HG03354 (cell line): Measurements from ENCODE around the gene PTCD1.

Source experiments
- ATAC-seq: cut with Tn5 transposase; IDR thresholded peaks from one replicate; pipeline ENCODE4 v1.9.1; 2021; ENCODE audit warnings: mild to moderate bottlenecking; ENCODE audit not compliant: unreplicated experiment, poor library complexity, severe bottlenecking

The PTCD1 gene

DNA sequence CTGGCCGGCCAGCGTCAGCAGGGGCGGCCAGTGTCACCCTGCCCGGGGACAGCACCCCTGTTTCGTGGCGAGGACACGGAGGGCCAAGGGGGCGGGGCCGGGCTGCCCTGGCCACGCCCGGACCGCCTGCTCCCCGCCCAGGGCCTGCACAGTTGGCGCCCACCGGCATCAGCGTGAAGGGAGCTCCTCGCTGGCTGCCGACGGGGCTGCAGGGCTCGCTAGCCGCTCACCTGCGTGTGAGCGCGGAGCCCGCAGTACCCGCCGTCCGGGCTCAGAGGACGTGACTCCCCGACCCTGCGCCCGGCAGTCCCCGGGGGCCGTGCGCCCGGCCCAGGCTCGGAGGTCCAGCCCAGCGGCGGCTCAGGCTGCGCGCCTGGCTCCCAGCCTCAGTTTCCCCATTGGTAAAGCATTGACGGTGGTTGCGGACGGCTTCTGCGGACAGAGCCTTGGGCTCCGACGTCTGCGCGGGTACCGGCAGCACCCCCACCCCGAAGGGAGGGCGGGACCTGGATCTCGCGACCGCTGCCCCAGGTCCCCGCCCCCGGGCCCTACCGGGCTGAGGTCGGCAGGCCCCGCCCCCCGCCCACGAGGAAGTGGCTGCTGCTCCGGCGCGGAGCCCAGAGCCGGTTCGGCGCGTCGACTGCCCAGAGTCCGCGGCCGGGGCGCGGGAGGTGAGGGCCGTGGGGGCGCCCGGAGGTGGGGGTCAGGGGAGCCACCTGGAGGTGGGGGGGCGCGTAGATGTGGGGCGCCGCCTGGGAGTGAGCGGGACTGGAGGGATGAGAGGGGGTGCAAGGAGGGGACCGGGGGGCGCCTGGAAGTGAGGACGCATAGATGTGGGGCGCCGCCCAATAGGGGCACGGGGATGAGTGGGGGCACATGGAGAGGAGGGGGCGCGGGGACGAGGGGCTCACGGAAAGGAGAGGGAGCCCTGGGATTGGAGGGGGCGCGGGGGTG lies 64.2 kb downstream of the PTCD1 start, which contains the start of gene ARPC1B:
ARPC1B (plus strand) TSS at position 620 of the 954 bp plus-strand sequence. CDS start 10,985 bp downstream, outside the sequence.
- peak; percentile 68 for ATAC-seq

DNA sequence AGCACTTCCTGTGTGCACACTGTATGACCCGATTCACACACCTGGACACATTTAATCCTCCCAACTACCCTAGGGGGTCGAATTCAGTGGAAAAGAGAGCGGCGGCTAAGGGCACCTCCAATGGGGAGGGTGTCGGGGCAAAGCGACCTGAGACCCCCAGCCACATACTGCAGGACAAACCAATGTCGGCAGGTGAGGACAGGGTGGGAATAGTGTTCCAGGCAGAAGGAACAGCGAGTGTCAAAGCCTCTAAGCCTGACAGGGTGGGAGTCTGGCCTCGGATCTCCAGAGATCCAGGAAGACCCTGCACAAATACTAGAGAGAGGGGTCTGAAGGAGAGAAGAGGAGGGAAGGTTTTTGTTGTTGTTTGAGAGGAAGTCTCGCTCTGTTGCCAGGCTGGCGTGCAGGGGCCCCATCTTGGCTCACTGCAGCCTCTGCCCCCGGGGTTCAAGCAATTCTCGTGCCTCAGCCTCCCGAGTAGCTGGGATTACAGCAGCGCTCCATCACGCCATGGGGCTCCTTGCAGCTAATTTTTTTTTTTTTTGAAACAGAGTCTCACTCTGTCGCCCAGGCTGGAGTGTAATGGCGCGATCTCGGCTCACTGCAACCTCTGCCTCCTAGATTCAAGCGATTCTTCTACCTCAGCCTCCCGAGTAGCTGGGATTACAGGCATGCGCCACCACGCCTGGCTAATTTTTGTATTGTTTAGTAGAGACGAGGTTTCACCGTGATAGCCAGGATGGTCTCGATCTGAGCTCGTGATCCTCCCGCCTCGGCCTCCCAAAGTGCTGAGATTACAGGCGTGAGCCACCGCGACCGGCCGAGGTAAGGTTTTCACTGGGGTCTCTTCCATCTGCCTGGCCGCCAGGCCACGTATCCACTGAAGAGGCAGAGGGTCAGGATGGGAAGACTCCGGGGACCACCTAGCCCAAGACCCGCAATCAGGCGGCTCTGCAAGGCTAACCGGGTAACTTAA lies 65.2 kb downstream of the PTCD1 start:
- no peak for ATAC-seq

DNA sequence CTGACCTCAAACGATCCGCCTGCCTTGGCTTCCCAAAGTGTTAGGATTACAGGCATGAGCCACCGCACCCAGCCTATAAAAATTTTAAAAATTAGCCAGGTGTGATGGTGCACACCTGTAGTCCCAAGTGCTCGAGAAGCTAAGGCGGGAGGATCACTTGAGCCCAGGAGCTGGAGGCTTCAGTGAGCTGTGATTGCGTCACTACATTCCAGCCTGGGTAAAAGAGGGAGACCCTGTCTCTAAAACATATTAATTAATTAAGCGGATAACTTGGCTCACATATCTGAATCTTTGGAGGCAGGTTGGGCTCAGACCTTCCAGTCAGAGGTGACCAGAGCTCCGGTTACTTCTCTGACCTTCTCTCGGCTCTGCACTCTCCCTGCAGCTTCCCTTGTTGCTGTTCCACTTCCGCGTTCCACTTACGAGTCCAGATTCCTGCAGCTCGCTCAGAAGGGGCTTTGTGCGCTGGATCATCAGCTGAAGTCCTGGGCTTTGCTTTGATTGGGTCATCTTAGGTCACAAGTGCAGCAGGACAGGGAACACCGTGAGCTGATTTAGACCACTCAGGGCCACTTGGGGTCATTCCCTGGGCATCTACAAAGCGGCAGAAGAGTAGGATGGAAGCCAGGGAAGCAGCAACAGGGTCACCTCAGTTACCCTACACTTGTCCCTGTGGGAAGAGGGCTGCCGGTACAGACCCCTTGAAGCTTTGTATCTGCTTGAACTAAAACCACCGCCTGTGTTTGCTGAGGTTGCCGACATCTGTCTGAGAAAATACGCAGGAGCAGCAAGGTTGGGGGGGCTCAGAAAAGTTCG lies 66.1 kb downstream of the PTCD1 start:
- ATAC-seq, result no peak

DNA sequence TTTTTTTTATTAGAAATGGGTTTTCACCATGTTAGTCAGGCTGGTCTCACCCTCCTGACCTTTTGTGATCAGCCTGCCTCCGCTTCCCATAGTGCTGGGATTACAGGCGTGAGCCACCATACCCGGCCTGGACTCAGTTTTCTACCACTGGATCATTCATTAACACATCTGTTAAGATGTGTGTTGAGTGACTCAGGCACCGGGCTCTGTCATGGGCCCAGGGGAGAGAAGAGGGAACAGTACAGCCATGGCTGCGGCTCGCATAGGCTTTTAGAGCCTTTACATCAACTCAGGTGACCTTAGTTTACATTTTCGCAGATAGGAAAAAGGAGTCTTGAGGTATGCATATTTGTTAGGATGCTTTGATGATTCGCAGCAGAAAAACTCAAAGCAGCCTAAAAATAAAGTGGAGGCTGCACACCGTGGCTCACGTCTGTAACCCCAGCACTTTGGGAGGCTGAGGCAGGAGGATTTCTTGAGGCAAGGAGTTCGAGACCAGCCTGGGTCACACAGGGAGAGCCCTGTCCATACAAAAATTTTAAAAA lies 67.2 kb downstream of the PTCD1 start:
- no peak for ATAC-seq

DNA sequence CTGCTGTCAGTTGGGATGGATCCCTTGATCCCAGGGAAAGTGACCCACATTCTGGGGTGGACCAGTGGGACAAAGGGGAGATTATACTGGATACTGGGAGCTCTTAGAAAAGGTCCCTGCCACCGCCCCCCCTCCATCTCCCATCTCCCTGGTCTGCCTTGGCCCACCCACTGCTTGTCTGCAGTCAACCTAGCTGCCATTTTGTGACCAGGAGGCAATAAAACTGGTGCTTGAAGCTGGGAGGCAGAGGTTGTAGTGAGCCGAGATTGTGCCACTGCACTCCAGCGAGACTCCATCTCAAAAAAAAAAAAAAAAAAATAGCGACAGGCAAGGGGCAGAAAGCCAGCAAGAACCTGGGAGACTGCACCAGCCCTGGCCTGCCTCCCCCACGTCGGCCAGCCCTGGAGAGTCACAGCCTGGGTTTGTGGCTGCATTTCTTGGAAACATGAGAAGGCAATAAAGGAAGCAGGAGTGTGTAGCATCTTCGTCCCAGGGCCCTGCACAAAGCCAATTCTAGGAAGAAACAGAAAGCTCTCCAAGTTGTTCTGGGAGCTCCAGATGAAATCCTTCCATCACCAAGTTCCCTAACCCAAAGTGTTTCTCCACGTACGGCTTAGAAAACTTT lies 68.7 kb downstream of the PTCD1 start:
- no peak for ATAC-seq

DNA sequence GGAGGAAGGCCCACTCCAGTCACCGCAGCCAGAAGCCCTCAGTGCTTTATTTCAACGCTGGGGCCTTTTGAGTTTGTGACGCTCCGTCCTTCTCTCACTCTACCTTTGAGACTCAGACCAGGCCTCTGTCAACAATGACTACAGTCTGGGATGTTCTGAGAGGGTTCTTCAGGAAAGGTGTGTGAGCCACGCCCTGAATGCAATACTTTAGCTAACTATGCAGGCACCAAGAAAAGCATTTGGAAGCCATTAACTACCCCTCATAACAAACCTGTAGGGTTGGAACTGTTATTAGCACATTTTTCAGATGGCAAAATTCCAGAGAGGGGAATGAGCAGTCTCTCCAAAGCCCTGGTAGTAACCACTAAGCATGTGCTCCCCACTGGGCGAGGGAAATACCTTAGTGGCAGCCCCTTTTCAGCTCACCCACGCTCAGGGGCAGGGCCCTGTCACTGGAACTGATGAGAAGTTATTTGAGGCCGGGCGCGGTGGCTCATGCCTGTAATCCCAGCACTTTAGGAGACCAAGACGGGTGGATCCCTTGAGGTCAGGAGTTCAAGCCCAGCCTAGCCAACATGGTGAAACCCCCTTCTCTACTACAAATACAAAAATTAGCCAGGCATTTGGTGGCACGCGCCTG lies 69.7 kb downstream of the PTCD1 start:
- ATAC-seq, result no peak
